PC-3 (cell line): ENCODE data around the gene ESR2.
A peak's percentile ranks its signal among the peaks of the same experiment; 100 is the strongest.

Experiments
- EZH2 ChIP-seq: fragments of 300-600 bp; sonication (generic); IDR thresholded peaks from one replicate; pipeline ENCODE4 v1.6.1; 2017; ENCODE audit warnings: antibody characterized with exemption, mild to moderate bottlenecking, low read length; ENCODE audit not compliant: unreplicated experiment
- EZH2phosphoT487 ChIP-seq: fragments of 300-600 bp; sonication (generic); IDR thresholded peaks from 2 replicates; pipeline ENCODE4 v1.6.1; 2018; ENCODE audit warnings: mild to moderate bottlenecking, antibody characterized with exemption, low read length, borderline replicate concordance
- TF ChIP-seq, protein P1 (sequence below): fragments of 300-600 bp; sonication (generic); conservative IDR thresholded peaks from 2 replicates; pipeline ENCODE4 v1.5.1; 2017; ENCODE audit warnings: antibody characterized with exemption, low read depth, mild to moderate bottlenecking, low read length

DNA sequence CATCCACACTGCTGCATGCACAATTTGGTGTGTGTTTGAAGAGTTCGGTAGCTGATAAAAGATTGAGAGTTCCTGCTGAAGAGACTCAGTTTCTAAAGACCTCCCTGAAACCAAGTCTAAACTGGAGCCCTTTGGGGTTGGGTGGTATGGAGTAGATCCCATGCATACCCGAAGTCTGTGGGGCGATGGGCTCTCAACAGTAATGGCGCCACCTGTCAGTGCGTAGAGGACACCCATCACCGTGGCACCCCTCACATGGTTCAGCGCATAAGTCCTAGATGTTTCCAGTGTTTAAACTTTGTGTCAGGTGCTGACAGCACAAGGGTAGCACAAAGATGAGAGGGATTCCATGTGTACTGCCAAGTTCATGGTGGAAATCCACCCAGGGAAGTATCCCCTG is 85.9 kb downstream of the ESR2 start:
- TF ChIP-seq EZH2 (no peak), EZH2phosphoT487 (no peak)
- TF ChIP-seq, protein P1, sequence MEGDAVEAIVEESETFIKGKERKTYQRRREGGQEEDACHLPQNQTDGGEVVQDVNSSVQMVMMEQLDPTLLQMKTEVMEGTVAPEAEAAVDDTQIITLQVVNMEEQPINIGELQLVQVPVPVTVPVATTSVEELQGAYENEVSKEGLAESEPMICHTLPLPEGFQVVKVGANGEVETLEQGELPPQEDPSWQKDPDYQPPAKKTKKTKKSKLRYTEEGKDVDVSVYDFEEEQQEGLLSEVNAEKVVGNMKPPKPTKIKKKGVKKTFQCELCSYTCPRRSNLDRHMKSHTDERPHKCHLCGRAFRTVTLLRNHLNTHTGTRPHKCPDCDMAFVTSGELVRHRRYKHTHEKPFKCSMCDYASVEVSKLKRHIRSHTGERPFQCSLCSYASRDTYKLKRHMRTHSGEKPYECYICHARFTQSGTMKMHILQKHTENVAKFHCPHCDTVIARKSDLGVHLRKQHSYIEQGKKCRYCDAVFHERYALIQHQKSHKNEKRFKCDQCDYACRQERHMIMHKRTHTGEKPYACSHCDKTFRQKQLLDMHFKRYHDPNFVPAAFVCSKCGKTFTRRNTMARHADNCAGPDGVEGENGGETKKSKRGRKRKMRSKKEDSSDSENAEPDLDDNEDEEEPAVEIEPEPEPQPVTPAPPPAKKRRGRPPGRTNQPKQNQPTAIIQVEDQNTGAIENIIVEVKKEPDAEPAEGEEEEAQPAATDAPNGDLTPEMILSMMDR: 0 out of 2 replicates have a peak, but pooled peaks have one; percentile 16
